GOT3 (cell line): ENCODE data around the gene EDN1.

Source experiments
- DNase-seq: peaks from one replicate; lab custom pipeline; 2025; ENCODE audit warnings: mixed read lengths; lab: John Stamatoyannopoulos, UW

The EDN1 gene

GRCh38 chr6:12270551-12271230 lies 19.5 kb upstream of the EDN1 start:
- DNase-seq = no peak

DNA sequence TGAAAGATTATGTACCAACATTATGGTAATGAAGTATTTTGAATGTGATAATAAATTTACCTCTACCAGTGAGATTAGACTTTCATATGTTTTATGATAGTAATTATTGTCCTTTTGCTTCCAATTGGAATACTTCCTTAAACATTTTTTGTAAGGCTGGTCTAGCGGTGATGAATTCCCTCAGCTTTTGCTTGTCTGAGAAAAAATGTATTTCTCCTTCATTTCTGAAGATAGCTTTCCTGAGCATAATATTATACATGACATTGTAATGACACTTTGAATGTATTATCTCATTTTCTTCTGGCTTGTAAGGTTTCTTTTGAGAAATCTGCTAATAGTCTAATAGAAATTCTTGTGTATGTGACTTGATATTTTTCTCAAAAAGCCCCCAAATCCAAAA lies 18.6 kb upstream of the EDN1 start:
- no peak for DNase-seq

DNA sequence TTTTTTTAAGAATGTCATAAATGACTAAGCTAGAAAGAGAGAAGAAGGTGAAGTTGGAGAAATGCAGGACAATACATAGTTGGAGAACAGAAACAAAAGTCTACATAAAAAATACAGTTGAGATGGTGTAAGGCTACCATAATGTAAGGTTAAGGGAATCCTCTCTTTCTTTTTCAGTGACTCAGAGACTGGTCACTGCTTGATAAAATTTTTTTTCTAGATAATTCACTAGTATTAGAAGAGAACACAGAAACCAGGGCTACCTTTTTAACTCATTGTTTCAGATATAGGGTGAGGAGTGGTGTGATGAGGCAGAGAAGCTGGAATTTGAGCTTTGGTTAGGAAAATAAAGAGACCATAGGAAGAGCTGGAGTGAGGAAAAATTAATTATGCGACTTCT lies 18.2 kb upstream of the EDN1 start:
- no peak for DNase-seq

GRCh38 chr6:12275107-12275506 lies 15.1 kb upstream of the EDN1 start:
- DNase-seq = no peak

DNA sequence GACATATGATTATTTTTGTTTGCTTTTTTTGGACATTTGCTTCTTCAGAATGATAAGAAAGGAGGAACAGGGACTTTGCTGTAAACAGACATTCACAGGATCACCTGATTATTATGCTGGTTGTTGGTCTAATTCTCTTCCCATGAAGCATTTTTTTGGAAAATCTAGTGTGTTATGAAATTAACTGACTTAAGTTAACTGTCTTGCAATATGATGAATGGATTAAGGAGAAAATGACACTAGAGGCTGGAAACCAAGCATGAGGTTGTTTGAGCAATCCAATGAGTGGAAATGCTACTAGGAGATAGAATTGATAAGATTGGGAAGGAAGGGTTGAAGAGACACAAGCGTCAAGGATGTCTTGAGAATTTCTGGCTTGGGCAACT lies 13.2 kb upstream of the EDN1 start:
- DNase-seq = no peak

- DNase-seq = no peak
These were observed 12.8 kb upstream of the EDN1 start for GRCh38 chr6:12277386-12277785.

DNA sequence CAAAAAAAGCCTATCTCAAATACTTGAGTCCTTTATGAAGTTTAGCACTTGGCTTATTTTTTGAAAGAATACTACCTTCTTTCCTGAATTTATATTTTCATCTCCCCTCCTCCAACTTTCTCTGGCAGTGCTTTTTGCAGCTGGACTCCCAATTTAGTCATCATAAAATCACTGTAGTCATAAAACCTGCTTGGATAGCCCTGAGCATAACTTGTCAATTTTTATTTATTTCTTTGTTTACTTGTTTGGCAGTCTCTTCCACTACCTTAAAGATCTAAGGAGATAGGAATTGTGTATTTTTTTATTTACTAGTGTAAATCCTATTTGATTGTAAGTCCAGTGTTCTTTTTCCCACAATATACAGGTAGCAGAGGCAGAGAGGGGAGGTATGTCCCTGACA lies 11.2 kb upstream of the EDN1 start:
- DNase-seq = no peak

GRCh38 chr6:12279322-12280091 lies 10.7 kb upstream of the EDN1 start:
- DNase-seq = no peak

- DNase-seq = no peak
These were observed 9.7 kb upstream of the EDN1 start for GRCh38 chr6:12280458-12280857.

GRCh38 chr6:12280902-12281301 lies 9.3 kb upstream of the EDN1 start:
- no peak for DNase-seq

GRCh38 chr6:12283904-12284303 lies 6.3 kb upstream of the EDN1 start:
- no peak for DNase-seq

- DNase-seq = no peak
These were observed 3.6 kb upstream of the EDN1 start for GRCh38 chr6:12286373-12287110.

DNA sequence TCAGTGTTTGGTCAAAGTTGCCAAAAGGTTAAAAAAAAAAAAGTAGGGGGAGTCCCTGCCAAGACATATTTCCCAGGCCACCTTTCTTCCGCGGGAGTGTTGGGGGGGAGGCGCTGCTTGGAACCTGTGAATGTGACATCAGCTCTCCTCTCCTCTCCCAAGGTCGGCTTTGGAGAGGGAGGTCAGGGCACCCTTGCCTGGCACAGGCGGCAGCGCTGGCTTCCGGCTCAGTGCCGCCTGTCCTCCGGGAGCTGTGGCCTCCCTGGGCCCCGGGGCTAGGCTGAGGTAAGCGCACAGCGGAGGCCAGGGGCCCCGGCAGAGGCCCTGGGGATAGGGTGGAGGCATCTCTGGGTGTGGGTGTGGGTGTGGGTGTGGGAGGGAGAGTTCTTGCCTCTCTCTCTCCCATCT lies 1.9 kb upstream of the EDN1 start:
- no peak for DNase-seq

DNA sequence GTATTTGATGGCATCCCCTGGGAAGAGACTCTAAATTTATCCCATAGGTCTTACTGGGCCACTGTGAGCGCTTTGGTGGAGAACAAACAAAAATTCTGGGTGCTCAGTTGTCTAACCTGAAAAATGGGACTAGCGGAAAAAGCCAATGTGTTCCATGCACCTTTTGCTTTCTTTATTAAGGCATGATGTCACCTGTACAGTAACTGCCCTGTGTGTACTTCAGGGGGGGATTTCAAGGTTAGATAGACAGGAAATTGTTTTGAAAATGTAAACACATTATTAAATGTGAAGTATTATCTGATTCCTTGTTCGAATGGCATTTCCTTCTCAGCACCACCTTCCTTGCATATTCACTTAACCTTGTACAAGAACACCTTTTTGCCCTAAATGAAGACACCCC lies 1.2 kb upstream of the EDN1 start:
- DNase-seq = no peak

DNA sequence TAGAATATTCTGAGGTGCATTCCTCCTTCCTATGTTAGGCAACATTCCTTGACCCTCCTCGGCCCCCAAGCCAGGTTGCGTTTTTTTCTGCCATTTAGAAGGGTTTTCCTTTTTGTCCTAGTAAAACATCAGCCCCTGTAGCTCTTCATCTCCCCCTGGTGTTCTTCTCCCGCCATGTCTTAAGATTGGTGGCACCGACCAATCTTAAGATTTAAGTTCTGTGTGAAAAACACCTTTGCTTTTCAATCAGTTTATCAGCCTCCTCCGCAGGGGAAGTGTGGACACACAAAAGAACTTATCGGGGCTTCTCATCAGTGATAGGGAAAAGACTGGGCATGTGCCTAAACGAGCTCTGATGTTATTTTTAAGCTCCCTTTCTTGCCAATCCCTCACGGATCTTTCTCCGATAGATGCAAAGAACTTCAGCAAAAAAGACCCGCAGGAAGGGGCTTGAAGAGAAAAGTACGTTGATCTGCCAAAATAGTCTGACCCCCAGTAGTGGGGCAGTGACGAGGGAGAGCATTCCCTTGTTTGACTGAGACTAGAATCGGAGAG lies 719 bp upstream of the EDN1 start:
- DNase-seq = peak; percentile 8

DNA sequence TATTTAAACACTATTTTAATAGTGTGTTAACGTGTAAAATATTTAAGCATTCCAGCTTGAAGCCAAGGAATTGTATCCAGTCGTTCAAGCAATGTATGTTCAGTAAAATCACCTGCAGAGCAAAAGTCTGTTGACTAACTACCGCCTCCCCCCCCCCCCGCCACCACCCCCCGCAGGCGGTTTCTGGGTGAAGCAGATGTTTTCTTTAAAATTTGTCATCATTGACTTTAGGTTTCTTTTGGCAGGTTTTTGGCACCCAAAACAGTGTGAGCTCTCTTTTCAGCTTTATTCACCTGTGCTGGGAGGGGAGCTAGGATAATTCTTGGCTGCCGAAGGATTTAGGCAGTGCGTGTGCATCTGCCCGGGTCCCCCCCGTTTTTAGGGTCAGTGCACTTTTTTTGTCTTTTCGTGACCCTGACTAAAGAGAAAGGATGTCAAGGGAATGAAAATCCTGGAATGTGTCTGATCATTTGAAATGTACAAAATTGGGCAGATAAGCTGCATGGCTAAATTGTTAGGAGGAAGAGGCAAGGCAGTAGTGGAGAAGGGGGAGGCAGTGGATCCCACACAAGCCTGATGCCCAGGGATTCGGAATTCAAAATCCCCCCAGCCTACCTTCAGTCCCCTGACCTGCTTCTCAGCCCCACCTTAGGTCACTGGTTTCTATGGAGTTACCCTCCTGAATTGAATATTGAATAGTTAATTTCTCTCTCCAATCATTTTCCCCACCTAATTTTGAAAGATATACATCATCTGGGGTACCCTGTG lies 1.1 kb downstream of the EDN1 start:
- DNase-seq = no peak

DNA sequence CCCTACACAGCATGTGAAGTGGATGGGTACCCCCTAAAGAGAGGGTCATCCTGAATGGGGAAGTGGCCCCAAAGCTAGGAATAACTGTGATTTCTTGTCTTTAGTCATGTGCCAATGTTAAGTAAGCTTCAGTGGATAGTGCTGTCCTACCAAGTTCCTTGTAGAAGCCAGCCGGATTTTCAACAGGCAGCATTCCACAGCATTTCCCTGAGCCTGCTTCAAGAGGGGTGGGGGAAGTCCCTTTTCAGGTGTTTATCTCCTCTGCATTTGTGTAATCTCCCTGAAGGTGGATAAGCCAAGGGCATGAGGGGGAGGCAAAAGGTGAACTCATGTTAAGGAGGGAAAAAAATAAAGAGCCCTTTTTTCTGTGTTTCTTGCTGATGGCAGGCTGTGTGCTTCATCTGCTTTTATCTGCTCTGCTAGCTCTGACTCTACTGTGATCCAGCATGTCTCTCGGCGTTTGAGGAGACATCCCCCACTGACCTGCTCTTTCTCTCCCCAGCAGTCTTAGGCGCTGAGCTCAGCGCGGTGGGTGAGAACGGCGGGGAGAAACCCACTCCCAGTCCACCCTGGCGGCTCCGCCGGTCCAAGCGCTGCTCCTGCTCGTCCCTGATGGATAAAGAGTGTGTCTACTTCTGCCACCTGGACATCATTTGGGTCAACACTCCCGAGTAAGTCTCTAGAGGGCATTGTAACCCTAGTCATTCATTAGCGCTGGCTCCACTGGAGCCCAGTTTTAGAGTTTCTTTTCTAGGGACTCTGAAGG lies 1.9 kb downstream of the EDN1 start:
- DNase-seq = no peak

- DNase-seq = no peak
These were observed 3.2 kb downstream of the EDN1 start for GRCh38 chr6:12293235-12293930.

- no peak for DNase-seq
These were observed 4.0 kb downstream of the EDN1 start for GRCh38 chr6:12293931-12294807.
